Measurements from ENCODE around the gene PTCRA.
A peak's percentile ranks its signal among the peaks of the same experiment; 100 is the strongest.

Gene PTCRA

GRCh38 chr6:42959917-42960242 is 44.0 kb downstream of the PTCRA start:
- Histone ChIP-seq H3K4me1 (ENCODE audit: control insufficient read depth, insufficient read depth, low read length) (peaks cover 10% of the 10 kb centered on the region), H3K36me3 (ENCODE audit: control insufficient read depth, insufficient read depth, low read length) (peaks cover 4% of the 10 kb centered on the region), H3K27me3 (ENCODE audit: control insufficient read depth, insufficient read depth, low read length) (no peaks in the 10 kb centered on the region), H3K9ac (ENCODE audit: low read length) (peak overlapping the region; percentile 41), H3K9me3 (ENCODE audit: control insufficient read depth, low read length) (no peaks in the 10 kb centered on the region), H3K4me3 (ENCODE audit: low read length) (peak overlapping the region; percentile 62)

- Histone ChIP-seq H3K4me1 (ENCODE audit: control insufficient read depth, insufficient read depth, low read length) (peaks cover 10% of the 10 kb centered on the region), H3K9ac (ENCODE audit: low read length) (peak within 1 kb of the TSS; percentile 41), H3K4me3 (ENCODE audit: low read length) (peak within 1 kb of the TSS; percentile 62), H3K9me3 (ENCODE audit: control insufficient read depth, low read length) (no peaks in the 10 kb centered on the region), H3K36me3 (ENCODE audit: control insufficient read depth, insufficient read depth, low read length) (peaks cover 8% of the 10 kb centered on the region), H3K27me3 (ENCODE audit: control insufficient read depth, insufficient read depth, low read length) (no peaks in the 10 kb centered on the region)
Observed at GRCh38 chr6:42960243-42961019, 44.6 kb downstream of the PTCRA start, which contains the start of gene GNMT. TSS of gene GNMT (plus strand) at chr6:42960754. CDS start at chr6:42960768, 14 bp downstream.

GRCh38 chr6:42961020-42961470 is 45.2 kb downstream of the PTCRA start:
- Histone ChIP-seq H3K4me1 (ENCODE audit: control insufficient read depth, insufficient read depth, low read length) (peaks cover 10% of the 10 kb centered on the region), H3K27me3 (ENCODE audit: control insufficient read depth, insufficient read depth, low read length) (no peaks in the 10 kb centered on the region), H3K9ac (ENCODE audit: low read length) (no peak overlapping the region)

DNA sequence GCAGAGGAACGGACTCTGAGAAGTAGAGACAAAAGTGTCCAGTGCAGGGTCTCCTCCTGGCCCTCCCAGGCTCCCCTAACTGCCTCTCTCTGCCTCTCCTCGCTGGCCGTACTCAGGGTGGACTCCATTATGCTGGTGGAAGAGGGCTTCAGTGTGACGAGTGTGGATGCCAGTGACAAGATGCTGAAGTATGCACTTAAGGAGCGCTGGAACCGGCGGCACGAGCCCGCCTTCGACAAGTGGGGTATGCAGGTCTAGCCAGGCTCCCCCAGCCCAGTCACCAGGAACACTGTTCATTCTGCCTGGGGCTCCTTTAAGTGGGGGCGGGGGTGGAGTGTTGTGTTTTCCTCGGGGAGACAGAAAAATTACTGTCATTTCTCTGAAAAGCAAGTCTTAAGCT is 46.2 kb downstream of the PTCRA start:
- Histone ChIP-seq H3K9me3 (ENCODE audit: control insufficient read depth, low read length) (no peaks in the 10 kb centered on the region), H3K36me3 (ENCODE audit: control insufficient read depth, insufficient read depth, low read length) (peaks cover 18% of the 10 kb centered on the region), H3K9ac (ENCODE audit: low read length) (no peak overlapping the region), H3K4me3 (ENCODE audit: low read length) (no peak overlapping the region), H3K27me3 (ENCODE audit: control insufficient read depth, insufficient read depth, low read length) (no peaks in the 10 kb centered on the region), H3K4me1 (ENCODE audit: control insufficient read depth, insufficient read depth, low read length) (peaks cover 10% of the 10 kb centered on the region)

More at GRCh38 chr6:42961020-42961470, 45.2 kb downstream of the PTCRA start:
- Histone ChIP-seq H3K36me3 (ENCODE audit: control insufficient read depth, insufficient read depth, low read length) (peaks cover 14% of the 10 kb centered on the region), H3K9me3 (ENCODE audit: control insufficient read depth, low read length) (no peaks in the 10 kb centered on the region), H3K4me3 (ENCODE audit: low read length) (no peak overlapping the region)

GRCh38 chr6:42962502-42963178 is 46.8 kb downstream of the PTCRA start:
- Histone ChIP-seq H3K9me3 (ENCODE audit: control insufficient read depth, low read length) (no peaks in the 10 kb centered on the region), H3K4me3 (ENCODE audit: low read length) (no peak overlapping the region), H3K36me3 (ENCODE audit: control insufficient read depth, insufficient read depth, low read length) (peaks cover 18% of the 10 kb centered on the region), H3K4me1 (ENCODE audit: control insufficient read depth, insufficient read depth, low read length) (peaks cover 10% of the 10 kb centered on the region), H3K9ac (ENCODE audit: low read length) (no peak overlapping the region), H3K27me3 (ENCODE audit: control insufficient read depth, insufficient read depth, low read length) (no peaks in the 10 kb centered on the region)

DNA sequence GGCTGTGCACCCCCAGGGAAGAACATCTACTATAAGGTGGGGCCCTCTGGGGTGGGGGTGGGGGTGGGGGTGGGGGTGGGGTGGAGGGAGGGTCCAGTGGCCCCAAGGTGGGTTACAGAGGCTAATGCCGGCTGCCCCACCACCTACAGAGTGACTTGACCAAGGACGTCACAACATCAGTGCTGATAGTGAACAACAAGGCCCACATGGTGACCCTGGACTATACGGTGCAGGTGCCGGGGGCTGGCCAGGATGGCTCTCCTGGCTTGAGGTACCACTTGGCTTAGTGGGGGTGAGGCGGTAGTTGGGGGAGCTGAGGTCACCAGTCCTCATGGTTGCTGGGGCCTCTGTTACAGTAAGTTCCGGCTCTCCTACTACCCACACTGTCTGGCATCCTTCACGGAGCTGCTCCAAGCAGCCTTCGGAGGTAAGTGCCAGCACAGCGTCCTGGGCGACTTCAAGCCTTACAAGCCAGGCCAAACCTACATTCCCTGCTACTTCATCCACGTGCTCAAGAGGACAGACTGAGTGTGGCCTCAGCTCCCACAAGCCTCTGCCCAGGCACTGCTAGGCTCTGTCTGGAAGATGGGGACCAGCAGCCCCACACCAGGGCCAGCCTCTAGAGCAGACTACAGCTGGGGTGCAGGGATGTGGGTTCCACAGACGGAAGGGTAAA is 47.5 kb downstream of the PTCRA start:
- H3K4me3 ChIP-seq (ENCODE audit: low read length), result no peak overlapping the region
- peaks cover 10% of the 10 kb centered on the region for H3K4me1 ChIP-seq (ENCODE audit: control insufficient read depth, insufficient read depth, low read length)
- no peaks in the 10 kb centered on the region for H3K9me3 ChIP-seq (ENCODE audit: control insufficient read depth, low read length)
- peaks cover 18% of the 10 kb centered on the region for H3K36me3 ChIP-seq (ENCODE audit: control insufficient read depth, insufficient read depth, low read length)
- no peaks in the 10 kb centered on the region for H3K27me3 ChIP-seq (ENCODE audit: control insufficient read depth, insufficient read depth, low read length)
- H3K9ac ChIP-seq (ENCODE audit: low read length), result no peak overlapping the region

DNA sequence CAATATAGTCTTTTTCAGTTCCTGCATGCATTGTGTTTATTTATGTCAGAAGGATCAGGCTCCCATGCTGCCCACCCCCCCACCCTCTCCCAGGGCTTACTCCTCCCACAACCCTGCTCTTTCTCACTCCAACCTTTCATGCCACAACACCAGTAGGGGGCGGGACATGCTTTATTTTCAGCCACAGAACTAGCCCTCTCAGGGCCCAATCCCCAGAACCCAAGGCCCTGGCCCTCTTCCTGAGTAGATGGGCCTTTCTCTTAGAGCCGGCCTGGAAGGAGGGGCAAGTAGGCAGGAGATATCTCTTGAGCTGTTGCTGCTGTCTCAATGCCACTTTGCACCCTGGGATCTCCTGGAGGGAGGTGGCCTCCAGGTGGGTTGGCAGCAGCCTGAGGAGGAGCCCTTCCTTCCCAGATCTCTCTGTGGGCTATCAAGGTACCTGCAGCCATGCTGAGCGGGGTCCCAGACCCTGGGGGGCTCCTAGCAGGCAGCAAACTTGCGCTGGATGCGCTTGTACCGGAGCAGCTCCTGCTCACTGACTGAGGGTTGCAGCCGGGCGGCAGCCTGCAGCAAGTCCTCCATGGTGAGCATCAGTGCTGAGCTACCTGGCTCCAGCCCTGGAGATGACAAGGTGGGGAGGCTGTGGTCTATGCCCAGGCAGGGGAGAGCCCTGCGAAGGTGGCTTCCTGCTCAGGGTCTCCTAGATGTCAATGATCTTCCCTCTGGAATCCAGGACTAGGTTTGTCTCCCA is 48.2 kb downstream of the PTCRA start:
- Histone ChIP-seq H3K4me1 (ENCODE audit: control insufficient read depth, insufficient read depth, low read length) (peaks cover 10% of the 10 kb centered on the region), H3K9me3 (ENCODE audit: control insufficient read depth, low read length) (no peaks in the 10 kb centered on the region), H3K4me3 (ENCODE audit: low read length) (no peak overlapping the region), H3K36me3 (ENCODE audit: control insufficient read depth, insufficient read depth, low read length) (peaks cover 18% of the 10 kb centered on the region), H3K27me3 (ENCODE audit: control insufficient read depth, insufficient read depth, low read length) (no peaks in the 10 kb centered on the region), H3K9ac (ENCODE audit: low read length) (no peak overlapping the region)

DNA sequence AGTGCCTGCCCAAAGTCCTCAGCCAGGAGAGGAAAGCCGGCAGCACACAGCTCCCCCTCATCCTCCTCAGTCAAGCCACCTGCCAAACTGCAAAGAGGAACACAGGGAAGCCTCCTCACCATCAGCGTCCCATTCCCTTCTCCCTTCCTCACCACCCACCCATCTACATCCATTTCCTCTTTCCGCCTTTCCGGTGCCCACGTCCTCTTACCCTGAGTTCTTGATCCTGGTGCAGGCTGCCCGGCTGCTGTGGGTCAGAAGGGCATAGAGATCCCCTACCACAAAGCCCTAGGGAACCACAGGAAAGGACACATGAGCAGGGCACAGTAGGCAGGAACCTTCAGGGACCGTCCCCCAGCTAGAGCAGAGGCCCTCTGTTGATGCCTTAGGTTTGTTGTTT is 50.7 kb downstream of the PTCRA start:
- Histone ChIP-seq H3K4me3 (ENCODE audit: low read length) (no peak overlapping the region), H3K4me1 (ENCODE audit: control insufficient read depth, insufficient read depth, low read length) (peaks cover 5% of the 10 kb centered on the region), H3K27me3 (ENCODE audit: control insufficient read depth, insufficient read depth, low read length) (no peaks in the 10 kb centered on the region), H3K9me3 (ENCODE audit: control insufficient read depth, low read length) (no peaks in the 10 kb centered on the region), H3K36me3 (ENCODE audit: control insufficient read depth, insufficient read depth, low read length) (peaks cover 18% of the 10 kb centered on the region), H3K9ac (ENCODE audit: low read length) (no peak overlapping the region)

GRCh38 chr6:42967228-42967627 is 51.4 kb downstream of the PTCRA start:
- H3K9me3 ChIP-seq (ENCODE audit: control insufficient read depth, low read length), result no peaks in the 10 kb centered on the region
- H3K9ac ChIP-seq (ENCODE audit: low read length), result no peak overlapping the region
- H3K27me3 ChIP-seq (ENCODE audit: control insufficient read depth, insufficient read depth, low read length), result no peaks in the 10 kb centered on the region
- H3K4me3 ChIP-seq (ENCODE audit: low read length), result no peak overlapping the region
- H3K4me1 ChIP-seq (ENCODE audit: control insufficient read depth, insufficient read depth, low read length), result peaks cover 5% of the 10 kb centered on the region
- peaks cover 18% of the 10 kb centered on the region for H3K36me3 ChIP-seq (ENCODE audit: control insufficient read depth, insufficient read depth, low read length)

- H3K27me3 ChIP-seq (ENCODE audit: control insufficient read depth, insufficient read depth, low read length), result no peaks in the 10 kb centered on the region
- H3K4me1 ChIP-seq (ENCODE audit: control insufficient read depth, insufficient read depth, low read length), result peaks cover 5% of the 10 kb centered on the region
- no peak overlapping the region for H3K9ac ChIP-seq (ENCODE audit: low read length)
- no peaks in the 10 kb centered on the region for H3K9me3 ChIP-seq (ENCODE audit: control insufficient read depth, low read length)
- no peak overlapping the region for H3K4me3 ChIP-seq (ENCODE audit: low read length)
- H3K36me3 ChIP-seq (ENCODE audit: control insufficient read depth, insufficient read depth, low read length), result peaks cover 18% of the 10 kb centered on the region
Observed at GRCh38 chr6:42968126-42968701, 52.4 kb downstream of the PTCRA start.

DNA sequence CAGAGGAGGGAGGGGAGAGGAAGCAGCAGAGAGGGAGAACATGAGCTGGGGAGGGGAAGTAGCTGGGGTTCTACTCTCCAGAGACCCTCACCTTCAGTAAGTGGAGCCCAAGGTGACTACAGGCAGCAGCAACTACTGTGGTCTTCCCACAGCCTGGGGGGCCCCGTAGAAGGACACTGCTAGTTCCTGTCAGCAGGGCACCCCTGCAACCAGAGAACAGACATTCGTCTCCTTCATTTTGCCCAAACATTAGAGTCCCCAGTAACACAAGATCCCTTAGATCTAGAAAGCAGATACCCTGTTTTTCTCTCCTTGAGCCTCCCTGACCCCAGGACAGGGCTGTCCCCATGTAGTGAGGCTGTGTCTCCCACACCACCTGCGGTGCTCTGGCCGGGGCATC is 52.9 kb downstream of the PTCRA start:
- H3K4me3 ChIP-seq (ENCODE audit: low read length), result no peak overlapping the region
- H3K9ac ChIP-seq (ENCODE audit: low read length), result no peak overlapping the region
- H3K4me1 ChIP-seq (ENCODE audit: control insufficient read depth, insufficient read depth, low read length), result peaks cover 5% of the 10 kb centered on the region
- H3K36me3 ChIP-seq (ENCODE audit: control insufficient read depth, insufficient read depth, low read length), result peaks cover 18% of the 10 kb centered on the region
- no peaks in the 10 kb centered on the region for H3K27me3 ChIP-seq (ENCODE audit: control insufficient read depth, insufficient read depth, low read length)
- no peaks in the 10 kb centered on the region for H3K9me3 ChIP-seq (ENCODE audit: control insufficient read depth, low read length)

Data from mucosa of stomach (tissue), 1 donor.